Ammon's horn (tissue), 1 donor: ENCODE results near the gene GMCL1.
"Not testable (repeated sequence)": the region's sequence is repeated elsewhere in the genome, so short reads cannot be mapped to it uniquely, and the experiment has no call there.

ENCODE experiments used
- DNase-seq: peaks from one replicate; pipeline ENCODE4 v3.0.0-alpha.2; 2016; ENCODE audit warnings: low spot score

The GMCL1 gene

GRCh38 chr2:69807821-69808540 lies 21.5 kb upstream of the GMCL1 start:
- DNase-seq = no peak

- no peak for DNase-seq
These were observed 18.9 kb upstream of the GMCL1 start for GRCh38 chr2:69810550-69810949.

- DNase-seq = peak; percentile 63
These were observed 18.4 kb upstream of the GMCL1 start for GRCh38 chr2:69811018-69811417.

GRCh38 chr2:69811591-69811990 lies 17.9 kb upstream of the GMCL1 start:
- DNase-seq = no peak

- no peak for DNase-seq
These were observed 13.7 kb upstream of the GMCL1 start for GRCh38 chr2:69815717-69816116.

GRCh38 chr2:69816923-69817542 lies 12.4 kb upstream of the GMCL1 start:
- DNase-seq = peak; percentile 85

- DNase-seq = no peak
These were observed 11.5 kb upstream of the GMCL1 start for GRCh38 chr2:69817729-69818501.

GRCh38 chr2:69827796-69828540 lies 1.5 kb upstream of the GMCL1 start:
- no peak for DNase-seq

GRCh38 chr2:69828938-69829255 lies 563 bp upstream of the GMCL1 start:
- DNase-seq = no peak

GRCh38 chr2:69830045-69830905 lies 815 bp downstream of the GMCL1 start:
- no peak for DNase-seq

- DNase-seq = not testable (repeated sequence)
These were observed 1.4 kb downstream of the GMCL1 start for GRCh38 chr2:69830906-69831241.

- no peak for DNase-seq
These were observed 2.0 kb downstream of the GMCL1 start for GRCh38 chr2:69831354-69831905.

GRCh38 chr2:69833752-69834151 lies 4.3 kb downstream of the GMCL1 start:
- no peak for DNase-seq

GRCh38 chr2:69835666-69836065 lies 6.2 kb downstream of the GMCL1 start:
- DNase-seq = no peak

- no peak for DNase-seq
These were observed 6.9 kb downstream of the GMCL1 start for GRCh38 chr2:69836316-69836715.

GRCh38 chr2:69837533-69837932 lies 8.1 kb downstream of the GMCL1 start:
- no peak for DNase-seq

GRCh38 chr2:69843993-69844392 lies 14.5 kb downstream of the GMCL1 start:
- DNase-seq = no peak

GRCh38 chr2:69844560-69844959 lies 15.1 kb downstream of the GMCL1 start:
- DNase-seq = no peak

- DNase-seq = no peak
These were observed 17.0 kb downstream of the GMCL1 start for GRCh38 chr2:69846182-69847067.

- no peak for DNase-seq
These were observed 17.8 kb downstream of the GMCL1 start for GRCh38 chr2:69847068-69847828.
